Heart right ventricle (tissue), 16 donors: ENCODE measurements around the gene ADD3. TPM values are rescaled to one million over a fixed set of nuclear protein-coding genes. Genes with fewer than 3 reads are reported as not detected.
"Not testable (repeated sequence)": the region's sequence is repeated elsewhere in the genome, so short reads cannot be mapped to it uniquely, and the experiment has no call there.

Experiments
- ATAC-seq, 8 donors: fragments of 200-7000 bp; cut with Tn5 transposase; one replicate each; pipeline ENCODE4 v1.9.1; 2020; ENCODE audit warnings: mild to moderate bottlenecking in 8 of 8, moderate library complexity in 8 of 8, moderate number of reproducible peaks in 1 of 8
- DNase-seq, 2 donors: peaks; one replicate each; pipeline ENCODE4 v3.0.0-alpha.2; 2020
- H3K27ac ChIP-seq, 10 donors: fragments of 200-600 bp; sonication (generic) in 2 of 10; one replicate each; pipeline versions ENCODE4 v1.5.0 to v1.8.0; 2020 to 2022; ENCODE audit warnings: mild to moderate bottlenecking in 3 of 10
- H3K27me3 ChIP-seq, 7 donors: fragments of 200-600 bp; one replicate each; pipeline ENCODE4 v1.8.0; 2021 to 2022; ENCODE audit warnings: mild to moderate bottlenecking in 2 of 7
- H3K36me3 ChIP-seq, 9 donors: fragments of 200-600 bp; sonication (generic) in 1 of 9; one replicate each; pipeline versions ENCODE4 v1.5.0 to v1.8.0; 2020 to 2022; ENCODE audit warnings: mild to moderate bottlenecking in 2 of 9
- H3K4me1 ChIP-seq, 9 donors: fragments of 200-600 bp; sonication (generic) in 1 of 9; one replicate each; pipeline versions ENCODE4 v1.5.0 to v1.8.0; 2020 to 2022; ENCODE audit warnings: mild to moderate bottlenecking in 4 of 9
- H3K4me3 ChIP-seq, 10 donors: fragments of 200-600 bp; sonication (generic) in 2 of 10; one replicate each; pipeline versions ENCODE4 v1.5.0 to v1.8.0; 2020 to 2022; ENCODE audit warnings: mild to moderate bottlenecking in 7 of 10, moderate library complexity in 2 of 10
- H3K9me3 ChIP-seq, 11 donors: fragments of 200-600 bp in 10 of 11; sonication (generic) in 2 of 11; one replicate each; pipeline versions ENCODE4 v1.5.0 to v1.8.0; 2013 to 2022; ENCODE audit warnings: mild to moderate bottlenecking in 2 of 11, control low read depth in 1 of 11, moderate library complexity in 1 of 11
- WGBS, 2 donors: extraction: QIAGEN DNeasy Blood & Tissue Kit; methylation state at CpG; one replicate each; pipeline ENCODE4 v1.1.7; 2013; ENCODE audit warnings: inconsistent platforms in 1 of 2; 5-methylcytosine and 5-hydroxymethylcytosine counted together
- intact Hi-C, 10 donors: fragments of 100-400 bp; cut with DNase I; formaldehyde crosslinking; loops; one replicate each; pipeline versions ENCODE4 v1.11.1 to v1.14.2; 2022
- polyA plus RNA-seq, 2 donors: library from polyadenylated mRNA; stranded (reverse); fragments of 200-250 nt; gene quantifications; one replicate each; pipeline ENCODE4 v1.2.3, GENCODE V29; 2013
- total RNA-seq, 10 donors: library from RNA; stranded (reverse); fragmentation: NEBNext Ultra II Directional in 3 of 10; extraction: Animal tissue kit (Norgen Biotek cat#: 25700) in 3 of 10; gene quantifications; one replicate each; pipeline versions ENCODE4 v1.2.1 to v1.2.4, GENCODE V29; 2021 to 2023
- TF ChIP-seq, protein P1 (sequence below), 9 donors: fragments of 200-600 bp; sonication (generic) in 2 of 9; IDR thresholded peaks; one replicate each; pipeline versions ENCODE4 v1.5.0 to v1.8.0; 2021 to 2022; ENCODE audit warnings: antibody characterized with exemption in 9 of 9, mild to moderate bottlenecking in 5 of 9, moderate library complexity in 1 of 9
- donor health status: Arrhythmogenic right ventricular cardiomyopathy.
- donor health status: ischemic (EF 13 %, LVEDD 7.1; RV severe dilation, severe dysfunction).
- donor health status: healthy with polysubstance abuse.
- donor health status: DM: no; HTN: yes; CAD: no.
- donor health status: DM: no; HTN: no; CAD: no.
- donor health status: ischemic (EF 25% LVEDD 6.9; RV normal size, moderate dysfunction).
- donor health status: ischemic (EF 25% LVEDD 5.7; RV mildly dilated, moderate dysfunction).
- donor health status: healthy.
- donor health status: DM: yes; HTN: yes; CAD: no.
- donor health status: Ischemic cardiomyopathy.
- donor health status: ischemic (EF 35%, LVEDD 5.7; RV mildly dilated, moderate dysfunction).
- donor health status: nonischemic (EF 11% LVEDD 7.7; RV severe dilation, severe dysfunction).
- donor health status: DM: yes; HTN: yes; CAD: no.
- donor health status: PGD.
- donor health status: ischemic (EF 29% LVEDD 5.4; RV normal size, mild dysfunction).
- donor health status: nonischemic (EF 23%, LVEDD 6.1; RV moderate dilation, normal function).

Gene ADD3
- total and polyA plus RNA-seq, 12 donors: 28.0 to 106 (median 87.8) TPM

DNA sequence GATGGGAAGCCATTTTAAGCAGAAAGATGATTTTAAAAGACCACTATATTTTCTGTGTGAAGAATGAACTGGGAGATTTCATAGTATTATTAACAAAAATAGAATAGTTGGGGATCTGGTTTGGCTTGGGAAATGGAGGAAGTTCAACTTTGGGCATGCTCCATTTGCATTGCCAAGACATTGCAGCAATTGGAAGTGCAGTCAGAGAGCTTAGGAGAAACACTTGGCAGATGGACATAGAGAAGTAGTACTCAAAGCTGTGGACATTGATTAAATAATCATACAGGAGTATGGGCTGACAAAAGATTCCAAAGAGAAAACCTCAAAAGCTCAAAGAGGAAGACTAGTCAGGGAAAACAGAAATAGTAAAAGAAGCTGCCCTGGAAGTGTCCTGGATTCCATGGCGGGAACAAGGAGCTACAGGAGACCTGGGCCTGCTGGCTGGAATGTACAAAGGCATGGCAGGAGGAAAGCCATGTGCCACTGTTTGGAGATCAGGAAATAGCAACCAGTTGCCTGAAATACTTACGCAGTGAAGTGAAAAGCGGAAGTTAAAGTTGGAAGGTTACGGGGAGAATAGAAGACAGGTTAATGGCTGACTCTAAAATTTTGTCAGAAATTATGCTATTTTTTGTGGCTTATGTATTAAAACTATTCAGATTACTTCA lies 106.0 kb downstream of the ADD3 start:
- H3K27ac ChIP-seq: peak overlapping the region in 4 of 10 donors; percentile 2 to 57 (median 30)
- TF ChIP-seq, protein P1, sequence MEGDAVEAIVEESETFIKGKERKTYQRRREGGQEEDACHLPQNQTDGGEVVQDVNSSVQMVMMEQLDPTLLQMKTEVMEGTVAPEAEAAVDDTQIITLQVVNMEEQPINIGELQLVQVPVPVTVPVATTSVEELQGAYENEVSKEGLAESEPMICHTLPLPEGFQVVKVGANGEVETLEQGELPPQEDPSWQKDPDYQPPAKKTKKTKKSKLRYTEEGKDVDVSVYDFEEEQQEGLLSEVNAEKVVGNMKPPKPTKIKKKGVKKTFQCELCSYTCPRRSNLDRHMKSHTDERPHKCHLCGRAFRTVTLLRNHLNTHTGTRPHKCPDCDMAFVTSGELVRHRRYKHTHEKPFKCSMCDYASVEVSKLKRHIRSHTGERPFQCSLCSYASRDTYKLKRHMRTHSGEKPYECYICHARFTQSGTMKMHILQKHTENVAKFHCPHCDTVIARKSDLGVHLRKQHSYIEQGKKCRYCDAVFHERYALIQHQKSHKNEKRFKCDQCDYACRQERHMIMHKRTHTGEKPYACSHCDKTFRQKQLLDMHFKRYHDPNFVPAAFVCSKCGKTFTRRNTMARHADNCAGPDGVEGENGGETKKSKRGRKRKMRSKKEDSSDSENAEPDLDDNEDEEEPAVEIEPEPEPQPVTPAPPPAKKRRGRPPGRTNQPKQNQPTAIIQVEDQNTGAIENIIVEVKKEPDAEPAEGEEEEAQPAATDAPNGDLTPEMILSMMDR (IDR thresholded peaks at IDR 0.05): peak in 3 of 9 donors; percentile 15 to 32 (median 18)
- no peaks in the 10 kb centered on the region for H3K9me3 ChIP-seq
- H3K4me3 ChIP-seq: no peak overlapping the region
- no peak for DNase-seq
- H3K4me1 ChIP-seq: peaks cover 0 to 25% (median 10%) of the 10 kb centered on the region in 9 donors
- intact Hi-C loops: loop anchor here in 3 of 10 donors (5.0 to 10.0 kb wide), 3 partner anchors 107 to 229 kb away; partner anchors contain the start of gene ADD3 (in 2 of the 3)
- 79 to 84% methylated on average over 4 of the region's 4 CpGs for WGBS, 2 donors
- H3K36me3 ChIP-seq: peaks cover 0 to 81% (median 24%) of the 10 kb centered on the region in 9 donors
- H3K27me3 ChIP-seq: no peaks in the 10 kb centered on the region
- ATAC-seq: peak in 4 of 8 donors; percentile 51 to 77 (median 65)

DNA sequence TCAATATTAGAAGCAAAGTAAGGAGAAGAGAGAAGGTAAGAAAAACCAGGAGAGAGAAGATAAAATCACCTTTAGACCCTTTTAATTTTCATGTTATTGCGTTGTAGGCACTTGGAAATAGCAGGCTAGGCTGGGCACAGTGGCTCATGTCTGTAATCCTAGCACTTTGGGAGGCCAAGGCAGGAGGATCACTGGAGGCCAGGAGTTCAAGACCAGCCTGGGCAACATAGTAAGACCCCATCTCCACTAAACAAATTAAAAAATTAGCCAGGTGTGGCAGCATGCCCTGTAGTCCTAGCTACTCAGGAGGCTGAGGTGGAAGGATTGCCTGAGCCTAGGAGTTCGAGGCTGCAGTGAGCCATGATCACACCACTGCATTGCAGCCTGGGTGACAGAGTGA lies 106.9 kb downstream of the ADD3 start:
- H3K27ac ChIP-seq: peak overlapping the region in 2 of 10 donors; percentile 8 to 57
- ATAC-seq, H3K9me3 ChIP-seq, H3K27me3 ChIP-seq, DNase-seq, H3K4me3 ChIP-seq: not testable (repeated sequence)
- intact Hi-C loops: loop anchor here in 6 of 10 donors (5.0 to 10.0 kb wide), 5 partner anchors 32 to 232 kb away; partner anchors contain the start of gene ADD3 (in 5 of the 6)
- peaks cover 0 to 24% (median 18%) of the 10 kb centered on the region in 9 donors for H3K4me1 ChIP-seq
- 93 to 100% methylated on average over 2 of the region's 2 CpGs for WGBS, 2 donors
- H3K36me3 ChIP-seq: peaks cover 0 to 89% (median 24%) of the 10 kb centered on the region in 9 donors

DNA sequence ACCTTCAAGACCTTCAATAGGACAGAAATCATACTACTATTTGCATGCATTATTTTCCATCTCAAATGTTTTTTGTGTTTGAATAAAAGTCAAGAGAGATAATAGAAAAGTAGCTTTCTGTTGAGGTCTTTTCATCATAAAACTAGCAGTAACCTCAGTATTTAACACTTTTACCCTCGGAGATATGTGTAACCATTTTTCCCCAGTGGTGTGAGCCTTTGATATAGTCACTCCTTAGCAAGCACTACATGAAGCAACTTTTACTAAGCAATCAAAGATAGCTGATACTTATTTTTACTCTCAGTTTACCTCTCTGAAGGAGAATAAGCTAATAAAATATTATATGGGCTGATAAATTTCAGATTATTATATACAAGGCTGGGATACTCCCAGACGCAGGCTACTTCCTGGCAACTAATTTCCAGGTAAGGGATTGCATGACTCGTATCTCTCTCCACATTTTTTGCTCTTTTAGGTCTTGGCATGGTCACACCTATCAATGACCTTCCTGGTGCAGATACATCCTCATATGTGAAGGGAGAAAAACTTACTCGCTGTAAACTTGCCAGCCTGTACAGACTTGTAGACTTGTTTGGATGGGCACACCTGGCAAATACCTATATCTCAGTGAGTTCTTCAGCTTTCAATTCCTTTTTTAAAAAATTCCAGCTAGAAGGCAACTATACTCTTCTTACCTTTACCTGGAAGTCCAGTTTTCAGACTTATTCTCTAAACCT lies 108.2 kb downstream of the ADD3 start:
- no peak for ATAC-seq
- Histone ChIP-seq H3K36me3 (peaks cover 0 to 92% (median 24%) of the 10 kb centered on the region in 9 donors), H3K9me3 (peaks cover 0 to 4% (median 0%) of the 10 kb centered on the region in 11 donors), H3K4me3 (no peak overlapping the region), H3K27ac (peak overlapping the region in 2 of 10 donors; percentile 2 to 19), H3K4me1 (peaks cover 0 to 24% (median 16%) of the 10 kb centered on the region in 9 donors), H3K27me3 (no peaks in the 10 kb centered on the region)
- TF ChIP-seq, protein P1 (IDR thresholded peaks at IDR 0.05): no peak
- intact Hi-C loops: loop anchor here in 5 of 10 donors (5.0 to 10.0 kb wide), 5 partner anchors 34 to 234 kb away; partner anchors contain the start of gene ADD3 (in 4 of the 5)
- no peak for DNase-seq
- WGBS, 2 donors: 92 to 96% methylated on average over 4 of the region's 4 CpGs

DNA sequence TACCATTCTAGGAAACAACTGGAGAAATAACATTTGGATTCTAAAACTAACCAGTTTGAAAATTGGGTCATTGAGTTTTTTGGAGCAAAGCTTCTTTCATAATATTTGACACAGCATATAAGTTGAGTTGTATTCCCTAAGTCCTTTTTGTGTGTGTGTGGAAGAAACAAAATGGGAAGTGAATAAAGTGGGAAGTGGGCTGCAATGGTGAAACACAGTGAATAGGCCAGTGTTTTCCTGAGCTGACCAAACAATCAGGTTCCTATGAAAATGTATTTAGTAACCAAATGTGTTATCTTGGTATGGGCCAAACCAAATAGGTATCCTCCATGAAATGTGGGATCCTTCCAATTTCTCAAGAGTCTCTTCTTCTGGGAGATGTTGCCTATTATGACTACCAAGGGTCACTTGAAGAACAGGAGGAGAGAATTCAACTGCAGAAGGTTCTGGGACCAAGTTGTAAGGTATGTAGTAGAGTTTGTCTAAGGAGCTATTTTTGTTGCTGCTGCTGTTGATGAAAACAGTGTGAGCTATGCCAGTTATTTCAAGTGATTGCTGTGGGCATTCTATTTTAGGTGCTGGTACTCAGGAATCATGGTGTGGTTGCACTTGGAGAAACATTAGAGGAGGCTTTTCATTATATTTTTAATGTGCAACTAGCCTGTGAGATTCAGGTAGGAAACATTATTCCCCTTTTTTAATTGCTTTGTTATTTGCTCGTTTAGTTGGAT lies 111.3 kb downstream of the ADD3 start:
- peak overlapping the region in 9 of 10 donors; percentile 1 to 88 (median 78) for H3K27ac ChIP-seq
- no peak overlapping the region for H3K4me3 ChIP-seq
- 55 to 58% methylated on average over 1 of the region's 1 CpG for WGBS, 2 donors

More for the DNA sequence above, 111.3 kb downstream of the ADD3 start:
- ATAC-seq (peak; percentile 82 to 95 (median 90)), DNase-seq (peak in 1 of 2 donors; percentile 28)
- intact Hi-C loops: loop anchor here in 6 of 10 donors (2.0 to 10.0 kb wide), 6 partner anchors 36 to 237 kb away; partner anchors contain the start of gene ADD3 (in 4 of the 6)
- TF ChIP-seq, protein P1 (IDR thresholded peaks at IDR 0.05): no peak
- Histone ChIP-seq H3K9me3 (peaks cover 0 to 4% (median 0%) of the 10 kb centered on the region in 11 donors), H3K4me1 (peaks cover 0 to 19% (median 15%) of the 10 kb centered on the region in 9 donors), H3K27me3 (no peaks in the 10 kb centered on the region), H3K36me3 (peaks cover 0 to 96% (median 40%) of the 10 kb centered on the region in 9 donors)
